ENCODE data around the gene PDZRN3.
"Not testable (repeated sequence)": the region's sequence is repeated elsewhere in the genome, so short reads cannot be mapped to it uniquely, and the experiment has no call there.

Gene PDZRN3

DNA sequence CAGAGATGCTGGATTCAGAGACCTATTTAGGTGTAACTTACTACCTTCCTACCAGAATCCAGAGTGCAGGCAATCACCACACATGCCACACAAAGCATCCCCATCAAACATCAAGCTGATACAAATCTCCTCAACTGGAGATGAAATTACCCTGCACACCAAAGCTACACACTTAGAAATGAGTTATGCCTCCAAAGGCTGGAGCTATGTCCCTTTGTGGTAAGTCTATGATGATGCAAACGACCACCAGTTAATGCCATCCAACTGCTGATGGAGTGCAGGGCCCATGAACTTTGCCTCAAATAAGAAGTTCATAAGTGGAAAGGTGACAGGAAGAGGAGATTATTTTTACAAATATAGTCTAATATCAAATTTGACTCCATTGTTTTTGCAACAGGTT lies 38.1 kb downstream of the PDZRN3 start:
- DNase-seq, result no peak

DNA sequence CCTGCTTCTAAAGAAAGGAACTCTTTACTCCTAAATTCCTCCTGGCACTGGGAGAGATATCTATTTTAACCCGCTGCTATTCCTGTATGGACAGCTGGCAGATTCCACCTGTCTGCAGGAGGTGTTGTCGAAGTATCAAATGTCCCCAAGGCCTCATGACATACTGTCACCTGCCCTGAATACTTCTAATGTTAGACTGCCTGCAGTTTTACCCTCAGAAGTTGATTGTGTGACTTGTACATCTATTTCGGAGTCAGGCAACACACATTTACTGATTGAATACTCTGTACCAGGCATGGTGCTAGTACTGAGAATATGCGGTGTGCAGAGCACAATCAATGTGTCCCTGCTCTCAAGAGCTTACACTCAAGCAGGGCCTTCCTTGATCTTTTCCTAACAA lies 38.6 kb downstream of the PDZRN3 start:
- DNase-seq, result no peak

DNA sequence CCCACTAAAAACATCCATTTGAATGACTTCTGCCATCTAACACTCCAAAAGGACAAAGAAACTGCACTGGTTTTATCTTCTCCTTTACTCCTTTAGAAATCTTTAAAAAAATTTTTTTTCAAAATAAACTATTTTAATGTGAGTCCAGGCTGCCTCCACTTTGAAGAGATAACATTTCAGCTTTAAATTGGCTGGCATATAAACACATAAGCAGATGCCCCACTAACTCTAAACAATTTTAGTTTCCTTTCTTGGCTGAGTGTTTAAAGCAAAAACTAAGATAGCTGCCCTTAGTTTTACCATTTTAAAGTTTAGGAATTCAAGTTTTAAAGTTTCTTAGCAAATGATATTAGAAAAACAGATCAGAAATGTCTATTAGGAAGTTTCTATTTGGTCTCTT lies 39.9 kb downstream of the PDZRN3 start:
- DNase-seq, result no peak

GRCh38 chr3:73582535-73582934 lies 42.2 kb downstream of the PDZRN3 start:
- DNase-seq, result no peak

- DNase-seq, result peak; percentile 8
These were observed 43.5 kb downstream of the PDZRN3 start for GRCh38 chr3:73581134-73581846.

DNA sequence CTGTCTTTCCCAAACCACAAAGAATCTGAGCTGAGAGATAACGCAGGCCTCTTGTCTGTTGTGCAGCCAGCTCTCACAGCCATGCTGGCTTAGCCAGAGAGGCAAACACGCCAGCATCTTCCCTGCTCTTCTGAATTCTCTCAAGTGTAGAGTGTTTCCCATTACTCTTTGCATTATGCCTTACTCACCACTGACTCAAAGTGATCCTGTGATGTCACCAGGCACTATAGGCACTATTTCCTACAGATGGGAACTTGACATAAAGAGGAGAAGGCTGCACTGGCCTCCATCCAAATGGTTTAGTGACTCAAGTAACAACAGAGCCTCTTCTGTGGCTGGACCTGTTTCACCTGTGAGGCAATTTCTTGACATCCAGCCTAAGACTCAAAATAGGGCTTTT lies 44.4 kb downstream of the PDZRN3 start:
- peak; percentile 86 for DNase-seq

DNA sequence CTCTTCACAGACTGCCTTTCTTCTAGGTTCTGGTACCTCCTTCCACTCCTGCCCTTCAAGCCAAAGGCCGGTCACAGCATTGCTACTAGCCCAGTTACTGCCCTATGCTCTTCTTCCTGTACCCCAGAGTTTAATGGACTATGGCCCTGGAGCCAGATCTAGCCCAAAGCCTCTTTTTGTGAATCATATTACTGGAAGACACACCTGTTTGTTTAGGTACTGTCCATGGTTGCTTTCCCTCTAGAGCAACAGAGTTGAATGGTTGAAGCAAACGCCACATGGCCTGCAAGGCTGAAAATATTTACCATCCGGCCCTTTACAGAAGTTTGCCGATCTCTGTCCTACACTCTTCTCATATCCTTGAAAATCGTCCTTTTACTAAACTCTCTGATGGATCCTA lies 47.0 kb downstream of the PDZRN3 start:
- no peak for DNase-seq

DNA sequence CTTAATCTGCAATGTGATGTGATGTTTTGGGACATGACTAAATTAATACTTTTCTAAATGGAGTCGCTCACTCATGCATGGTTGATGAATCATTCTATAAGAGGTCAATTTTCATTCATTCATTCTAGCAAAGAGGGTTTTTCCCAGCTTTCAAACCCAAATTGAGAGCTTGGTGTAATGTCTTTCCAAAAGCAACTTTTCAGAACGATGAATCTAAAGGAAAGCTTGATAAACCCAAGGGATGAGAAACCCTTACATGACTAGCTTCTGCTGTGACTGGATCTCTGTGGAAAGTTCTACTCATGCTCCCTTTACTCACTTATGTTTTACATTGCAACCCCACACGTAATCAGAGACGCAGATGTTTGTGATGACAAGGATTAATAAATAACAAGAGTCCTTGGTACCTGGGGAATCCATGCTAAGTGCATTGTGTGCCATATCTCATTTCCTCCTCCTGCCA lies 47.7 kb downstream of the PDZRN3 start:
- peak; percentile 47 for DNase-seq

DNA sequence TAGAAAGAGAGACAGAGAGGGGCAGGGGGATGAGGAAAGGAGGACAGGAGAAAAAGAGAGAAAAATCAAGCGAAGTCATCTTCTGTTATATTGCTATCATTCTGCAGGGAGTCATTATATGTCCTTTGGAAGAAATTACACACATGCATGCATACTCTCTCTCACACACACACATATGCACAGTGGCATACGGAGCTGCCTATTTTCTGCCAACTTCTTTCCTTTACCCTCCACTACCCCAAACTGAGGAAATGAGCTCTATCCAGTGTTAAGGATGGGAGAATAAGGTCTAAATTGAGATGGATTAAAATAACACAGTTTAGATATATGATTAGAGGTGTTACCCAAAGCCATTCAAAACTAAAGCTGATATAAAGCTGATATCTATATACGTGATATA lies 48.8 kb downstream of the PDZRN3 start:
- no peak for DNase-seq

DNA sequence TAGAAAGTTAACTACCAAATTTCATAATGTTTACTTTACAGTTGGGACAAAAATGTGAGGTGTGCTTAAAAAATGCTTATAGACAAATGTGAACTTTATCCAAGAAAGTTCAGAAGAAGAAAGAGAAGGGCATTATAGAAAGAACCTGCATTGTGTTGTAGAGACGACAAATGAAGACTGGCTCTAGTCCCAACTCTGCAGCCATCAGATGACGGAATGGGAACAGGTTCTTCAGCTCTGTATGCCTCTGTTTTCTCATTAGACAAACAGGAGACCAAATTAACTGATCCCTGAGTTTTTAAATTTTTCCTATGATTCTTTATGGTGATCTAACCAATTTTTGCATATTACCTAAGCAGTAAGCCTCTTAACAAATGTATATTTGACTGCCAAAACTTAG lies 49.2 kb downstream of the PDZRN3 start:
- no peak for DNase-seq

DNA sequence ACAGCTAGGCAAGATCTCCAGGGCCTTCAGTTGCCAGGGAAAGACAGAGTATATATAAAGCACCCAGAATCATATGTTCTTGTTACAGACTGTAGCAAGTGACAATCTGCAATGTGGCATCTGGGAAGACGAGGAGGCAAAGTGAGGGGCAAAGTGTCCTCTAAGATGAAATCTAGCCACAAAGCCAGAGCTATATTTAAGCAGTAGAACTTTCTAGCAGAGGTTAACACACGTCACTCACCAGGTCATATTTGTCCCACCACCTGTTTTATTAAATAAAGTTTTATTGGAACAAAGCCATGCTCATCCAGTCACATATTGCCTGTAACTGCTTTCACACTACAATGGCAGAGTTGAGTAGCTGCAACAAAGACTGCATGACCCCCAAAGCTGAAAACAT lies 51.5 kb downstream of the PDZRN3 start:
- DNase-seq, result no peak

- DNase-seq, result no peak
These were observed 52.4 kb downstream of the PDZRN3 start for GRCh38 chr3:73572368-73572767.

- DNase-seq, result no peak
These were observed 53.4 kb downstream of the PDZRN3 start for GRCh38 chr3:73571238-73571794.

- DNase-seq, result no peak
These were observed 55.4 kb downstream of the PDZRN3 start for GRCh38 chr3:73569246-73569760.

GRCh38 chr3:73568371-73568862 lies 56.3 kb downstream of the PDZRN3 start:
- DNase-seq, result no peak

GRCh38 chr3:73565374-73565773 lies 59.4 kb downstream of the PDZRN3 start:
- DNase-seq, result not testable (repeated sequence)

DNA sequence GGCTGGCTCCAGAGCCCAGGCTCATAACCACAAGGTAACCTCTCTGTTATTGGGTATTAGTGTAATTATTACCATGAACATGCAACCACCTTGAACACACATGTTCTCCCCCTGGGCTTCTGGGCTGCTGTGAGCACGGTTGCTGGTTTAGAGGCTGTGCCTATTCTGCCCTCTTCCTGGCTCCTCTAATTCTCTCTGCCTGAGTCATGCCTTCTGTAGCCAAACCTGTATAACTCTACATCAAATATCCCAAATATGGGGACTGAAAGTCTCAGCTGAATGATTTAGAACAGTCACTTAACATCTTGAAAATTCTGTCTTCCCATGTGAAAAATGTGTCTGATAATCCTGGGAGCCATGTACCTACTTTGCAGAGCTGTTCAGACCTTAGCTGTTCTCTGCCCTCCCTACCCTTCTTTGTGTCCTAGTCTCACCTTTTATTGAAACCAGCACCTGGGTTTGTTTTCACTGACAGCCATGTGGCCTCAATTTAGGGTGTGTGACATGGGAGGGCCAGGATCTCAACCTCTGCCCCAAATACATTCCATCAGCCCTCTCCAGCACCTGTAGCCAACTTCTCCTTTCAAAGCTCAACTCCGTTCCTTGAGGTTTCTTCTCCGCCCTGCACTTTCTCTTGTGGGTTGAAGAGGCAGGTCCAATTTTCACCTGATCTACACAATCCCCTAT lies 60.7 kb downstream of the PDZRN3 start:
- DNase-seq, result peak; percentile 71

DNA sequence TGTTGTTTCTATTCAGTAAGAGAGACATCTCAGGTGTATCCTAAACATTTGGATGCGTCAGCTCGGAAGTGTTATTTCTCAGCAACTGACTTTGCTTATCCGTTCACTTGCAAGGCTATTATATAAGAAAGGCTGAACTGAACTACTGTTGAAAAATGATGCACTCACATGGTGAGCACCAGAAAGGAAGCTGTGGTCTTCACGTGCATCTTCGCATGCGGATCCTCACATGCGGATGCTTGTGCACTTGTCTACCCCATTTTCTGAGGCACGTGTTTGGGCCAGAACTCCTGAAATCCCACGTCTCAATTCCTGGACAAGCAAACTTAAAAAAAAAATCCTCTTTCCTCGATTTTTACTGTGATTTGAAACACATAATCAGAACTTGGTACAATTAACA lies 63.2 kb downstream of the PDZRN3 start:
- no peak for DNase-seq

DNA sequence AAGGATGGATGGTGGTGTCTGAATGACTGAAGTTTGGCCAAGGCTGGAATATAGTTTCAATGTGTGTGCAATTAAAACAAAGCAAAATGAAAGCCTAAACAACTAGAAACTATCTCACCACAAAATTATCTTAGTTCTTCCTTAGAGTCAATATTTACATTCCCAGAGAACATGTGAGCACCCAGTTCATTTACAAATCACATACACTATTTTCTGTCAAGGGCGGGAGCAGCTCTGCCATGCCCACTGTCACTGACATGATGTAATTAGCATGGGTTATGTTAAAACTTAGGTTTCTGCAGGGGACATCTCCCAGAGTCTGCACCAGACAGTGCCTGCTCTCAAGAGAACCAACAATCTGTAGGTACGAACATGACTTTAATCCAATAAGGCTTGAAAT lies 65.0 kb downstream of the PDZRN3 start:
- no peak for DNase-seq

- no peak for DNase-seq
These were observed 66.0 kb downstream of the PDZRN3 start for GRCh38 chr3:73558727-73559075.

DNA sequence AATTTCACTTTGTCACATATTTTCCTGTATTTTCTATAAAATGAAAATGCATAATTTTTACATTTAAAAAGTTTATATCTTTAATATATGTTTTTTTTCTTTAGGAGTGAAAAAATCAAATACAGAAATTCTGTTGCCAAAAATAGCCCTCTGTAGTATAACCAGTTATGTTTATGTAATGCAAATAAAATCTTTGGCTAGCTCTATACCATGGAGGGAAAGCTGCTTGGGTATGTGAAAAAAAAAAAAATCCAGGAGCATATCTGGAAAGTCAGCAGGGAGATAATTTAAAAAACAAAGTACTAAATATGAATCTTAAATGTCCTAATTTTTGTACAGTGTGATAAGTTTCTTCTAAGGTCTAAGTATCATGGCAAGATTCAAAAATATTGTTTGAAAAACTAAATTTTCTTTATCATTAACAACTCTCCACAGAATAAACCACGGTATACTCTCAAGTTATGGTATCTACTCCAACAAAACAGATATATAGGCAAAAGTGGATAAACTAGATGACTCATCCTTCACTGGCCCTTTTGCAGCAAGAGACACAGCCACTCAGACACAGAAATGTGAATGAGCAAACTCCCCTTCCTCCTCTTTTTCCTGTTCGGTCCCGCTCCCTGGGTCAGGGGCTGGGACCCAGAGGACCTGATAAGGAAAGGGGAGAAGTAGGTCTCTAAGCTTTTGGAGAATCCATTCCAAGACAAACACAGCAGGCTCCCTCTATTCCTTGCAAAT lies 66.6 kb downstream of the PDZRN3 start:
- peak; percentile 34 for DNase-seq

DNA sequence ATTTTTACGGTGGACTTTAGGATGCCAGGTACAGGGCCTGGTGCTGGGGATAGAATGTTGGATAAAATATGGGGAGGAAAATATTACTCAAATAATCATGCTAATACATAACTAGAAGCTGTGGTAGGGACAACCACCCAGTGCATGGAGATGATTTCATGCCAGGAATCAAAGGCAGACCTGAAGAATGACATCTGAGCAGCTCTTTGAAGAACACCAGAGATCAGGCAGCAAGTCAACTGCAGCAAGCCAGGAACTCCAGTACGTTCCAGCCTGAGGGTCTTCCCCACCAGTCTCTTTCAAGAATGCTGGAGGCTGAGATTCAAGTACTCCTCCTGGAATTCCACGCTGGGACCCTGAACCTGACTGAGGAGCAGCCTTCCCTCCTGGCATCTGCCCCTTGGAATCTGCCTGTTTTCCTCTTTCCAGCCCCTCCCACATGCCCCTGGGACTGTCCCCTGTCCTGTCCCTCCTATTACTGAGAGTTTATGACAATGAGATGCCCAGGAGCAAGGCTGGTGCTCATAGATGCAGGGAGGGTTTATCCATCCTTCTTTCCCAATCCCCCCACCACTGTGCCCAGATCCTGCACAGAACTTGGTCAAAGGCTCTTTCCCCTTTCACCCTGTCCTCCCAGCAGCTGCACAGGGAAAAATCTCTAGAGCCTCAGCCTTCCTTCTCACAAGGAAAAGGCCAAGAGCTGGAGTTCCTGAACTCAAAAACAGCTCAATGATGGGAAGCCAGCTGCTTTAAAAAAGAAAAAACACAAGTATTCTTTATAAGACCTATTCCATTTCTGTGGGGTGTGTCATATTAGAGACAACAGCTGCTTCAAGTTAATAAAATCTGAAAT lies 68.0 kb downstream of the PDZRN3 start:
- DNase-seq, result no peak
